ENCODE results near the gene ADAM20.

DNA sequence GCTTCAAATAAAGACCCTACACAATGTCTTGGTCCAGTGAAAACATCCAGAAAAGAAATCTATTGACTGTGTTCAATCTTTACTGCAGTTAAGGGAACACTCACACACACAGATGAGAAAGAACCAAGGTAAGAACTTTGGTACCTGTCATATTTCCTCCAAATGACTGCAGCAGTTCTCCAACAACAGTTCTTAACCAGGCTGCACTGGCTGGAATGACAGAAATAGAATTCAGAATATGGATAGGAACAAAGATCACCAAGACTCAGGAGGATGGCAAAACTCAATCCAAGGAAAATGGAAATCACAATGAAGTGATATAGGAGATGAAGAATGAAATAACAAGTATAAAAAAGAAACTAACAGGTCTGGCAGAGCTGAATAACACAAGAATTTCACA, 36.6 kb downstream of the ADAM20 start:
- TF ChIP-seq, protein P1, sequence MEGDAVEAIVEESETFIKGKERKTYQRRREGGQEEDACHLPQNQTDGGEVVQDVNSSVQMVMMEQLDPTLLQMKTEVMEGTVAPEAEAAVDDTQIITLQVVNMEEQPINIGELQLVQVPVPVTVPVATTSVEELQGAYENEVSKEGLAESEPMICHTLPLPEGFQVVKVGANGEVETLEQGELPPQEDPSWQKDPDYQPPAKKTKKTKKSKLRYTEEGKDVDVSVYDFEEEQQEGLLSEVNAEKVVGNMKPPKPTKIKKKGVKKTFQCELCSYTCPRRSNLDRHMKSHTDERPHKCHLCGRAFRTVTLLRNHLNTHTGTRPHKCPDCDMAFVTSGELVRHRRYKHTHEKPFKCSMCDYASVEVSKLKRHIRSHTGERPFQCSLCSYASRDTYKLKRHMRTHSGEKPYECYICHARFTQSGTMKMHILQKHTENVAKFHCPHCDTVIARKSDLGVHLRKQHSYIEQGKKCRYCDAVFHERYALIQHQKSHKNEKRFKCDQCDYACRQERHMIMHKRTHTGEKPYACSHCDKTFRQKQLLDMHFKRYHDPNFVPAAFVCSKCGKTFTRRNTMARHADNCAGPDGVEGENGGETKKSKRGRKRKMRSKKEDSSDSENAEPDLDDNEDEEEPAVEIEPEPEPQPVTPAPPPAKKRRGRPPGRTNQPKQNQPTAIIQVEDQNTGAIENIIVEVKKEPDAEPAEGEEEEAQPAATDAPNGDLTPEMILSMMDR (conservative IDR thresholded peaks at IDR 0.05 in 1 of 2, IDR thresholded peaks at IDR 0.05 in 1 of 2; ENCODE audit: extremely low read depth in 1 of 2, insufficient read depth in 1 of 2, low read depth in 1 of 2, low read length in 2 of 2), result no peak
- no peak for TF ChIP-seq EZH2 (IDR thresholded peaks at IDR 0.05; ENCODE audit: borderline replicate concordance, low read length)
